ENCODE measurements around the gene LILRA2. TPM values are rescaled to one million over a fixed set of nuclear protein-coding genes. Genes with fewer than 3 reads are reported as not detected.
"Not testable (repeated sequence)": the region's sequence is repeated elsewhere in the genome, so short reads cannot be mapped to it uniquely, and the experiment has no call there.

The LILRA2 gene
- total RNA-seq, 8 experiments from 2014 or later: 0.05 to 0.51 (median 0.10) TPM; not detected in 3

DNA sequence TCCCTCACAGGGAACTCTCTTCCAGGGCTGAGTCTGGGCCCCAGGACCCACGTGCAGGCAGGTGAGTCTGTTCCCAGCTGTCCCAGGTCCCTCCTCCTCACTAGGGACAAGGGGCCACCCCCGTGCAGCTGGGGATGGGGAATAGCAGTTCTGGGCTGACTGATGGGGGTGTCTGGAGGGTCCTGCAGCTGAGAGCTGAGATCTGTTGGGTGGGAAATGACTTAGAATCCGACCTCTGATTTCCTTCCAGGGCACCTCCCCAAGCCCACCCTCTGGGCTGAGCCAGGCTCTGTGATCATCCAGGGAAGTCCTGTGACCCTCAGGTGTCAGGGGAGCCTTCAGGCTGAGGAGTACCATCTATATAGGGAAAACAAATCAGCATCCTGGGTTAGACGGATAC, 461 bp downstream of the LILRA2 start:
- in situ Hi-C loops (cut with MboI; ENCODE audit: low pct_unique_long_range_greater_than_20kb in 2 of 9, low sequenced_read_pairs in 9 of 9, unreplicated experiment in 9 of 9): no loop called here
- Histone ChIP-seq H3K4me1 (replicated peaks in 1 of 2) (no peaks in the 10 kb centered on the region), H3K4me3 (no peak overlapping the region), H3K27ac (no peak overlapping the region)
- ATAC-seq (replicated peaks in 6 of 8): no peak
- WGBS, 10 experiments: 0 to 80% (median 16%) methylated on average over 1 to 4 of the region's 4 CpGs; no CpG with 5 or more reads in 7 of the 10 experiments

DNA sequence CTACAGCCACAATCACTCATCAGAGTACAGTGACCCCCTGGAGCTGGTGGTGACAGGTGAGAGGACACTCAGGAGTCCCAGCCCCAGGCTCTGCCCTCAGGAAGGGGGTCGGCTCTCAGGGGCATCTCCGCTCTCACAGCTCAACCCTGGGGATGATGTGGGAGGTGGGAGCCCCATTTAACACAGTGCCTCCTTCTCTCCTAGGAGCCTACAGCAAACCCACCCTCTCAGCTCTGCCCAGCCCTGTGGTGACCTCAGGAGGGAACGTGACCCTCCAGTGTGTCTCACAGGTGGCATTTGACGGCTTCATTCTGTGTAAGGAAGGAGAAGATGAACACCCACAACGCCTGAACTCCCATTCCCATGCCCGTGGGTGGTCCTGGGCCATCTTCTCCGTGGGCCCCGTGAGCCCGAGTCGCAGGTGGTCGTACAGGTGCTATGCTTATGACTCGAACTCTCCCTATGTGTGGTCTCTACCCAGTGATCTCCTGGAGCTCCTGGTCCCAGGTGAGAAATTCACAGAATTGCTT, 1.0 kb downstream of the LILRA2 start:
- no peak overlapping the region for H3K4me3 ChIP-seq
- ATAC-seq (replicated peaks in 6 of 8): no peak
- WGBS, 10 experiments: 20 to 40% methylated on average over 1 to 3 of the region's 12 CpGs; no CpG with 5 or more reads in 8 of the 10 experiments
- no peak overlapping the region for H3K27ac ChIP-seq
- in situ Hi-C loops (cut with MboI; ENCODE audit: low pct_unique_long_range_greater_than_20kb in 2 of 9, low sequenced_read_pairs in 9 of 9, unreplicated experiment in 9 of 9): no loop called here
- H3K4me1 ChIP-seq (replicated peaks in 1 of 2): no peaks in the 10 kb centered on the region

GRCh38 chr19:54575205-54575604, 1.6 kb downstream of the LILRA2 start:
- H3K4me1 ChIP-seq (replicated peaks in 1 of 2); ATAC-seq (replicated peaks in 6 of 8); in situ Hi-C loops (cut with MboI; ENCODE audit: low pct_unique_long_range_greater_than_20kb in 2 of 9, low sequenced_read_pairs in 9 of 9, unreplicated experiment in 9 of 9); H3K4me3 ChIP-seq; H3K27ac ChIP-seq: not testable (repeated sequence)
- 0 to 8% methylated on average over 1 to 4 of the region's 9 CpGs; no CpG with 5 or more reads in 8 of the 10 experiments for WGBS, 10 experiments

GRCh38 chr19:54576411-54576976, 2.9 kb downstream of the LILRA2 start:
- ATAC-seq (replicated peaks in 6 of 8): no peak
- in situ Hi-C loops (cut with MboI; ENCODE audit: low pct_unique_long_range_greater_than_20kb in 2 of 9, low sequenced_read_pairs in 9 of 9, unreplicated experiment in 9 of 9): no loop called here
- no peak overlapping the region for H3K4me3 ChIP-seq
- no peaks in the 10 kb centered on the region for H3K4me1 ChIP-seq (replicated peaks in 1 of 2)
- 0 to 45% (median 37%) methylated on average over 1 to 3 of the region's 6 CpGs; no CpG with 5 or more reads in 6 of the 10 experiments for WGBS, 10 experiments
- H3K27ac ChIP-seq: no peak overlapping the region

GRCh38 chr19:54577334-54577733, 3.7 kb downstream of the LILRA2 start:
- H3K27ac ChIP-seq: no peak overlapping the region
- in situ Hi-C loops (cut with MboI; ENCODE audit: low pct_unique_long_range_greater_than_20kb in 2 of 9, low sequenced_read_pairs in 9 of 9, unreplicated experiment in 9 of 9): no loop called here
- no peaks in the 10 kb centered on the region for H3K4me1 ChIP-seq (replicated peaks in 1 of 2)
- no peak overlapping the region for H3K4me3 ChIP-seq
- 20 to 80% methylated on average over 1 to 2 of the region's 3 CpGs; no CpG with 5 or more reads in 8 of the 10 experiments for WGBS, 10 experiments
- no peak for ATAC-seq (replicated peaks in 6 of 8)

DNA sequence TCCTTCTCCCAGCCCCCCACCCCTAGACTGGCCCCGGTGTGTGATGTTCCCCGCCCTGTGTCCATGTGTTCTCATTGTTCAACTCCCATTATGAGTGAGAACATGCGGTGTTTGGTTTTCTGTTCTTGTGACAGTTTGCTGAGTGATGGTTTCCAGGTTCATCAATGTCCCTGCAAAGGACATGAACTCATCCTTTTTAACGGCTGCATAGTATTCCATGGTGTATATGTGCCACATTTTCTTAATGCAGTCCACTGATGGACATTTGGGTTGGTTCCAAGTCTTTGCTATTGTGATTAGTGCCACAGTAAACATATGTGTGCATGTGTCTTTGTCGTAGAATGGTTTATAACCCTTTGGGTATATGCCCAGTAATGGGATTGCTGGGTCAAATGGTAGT, 4.7 kb downstream of the LILRA2 start:
- H3K4me3 ChIP-seq; H3K4me1 ChIP-seq (replicated peaks in 1 of 2); ATAC-seq (replicated peaks in 6 of 8); H3K27ac ChIP-seq; in situ Hi-C loops (cut with MboI; ENCODE audit: low pct_unique_long_range_greater_than_20kb in 2 of 9, low sequenced_read_pairs in 9 of 9, unreplicated experiment in 9 of 9): not testable (repeated sequence)
- WGBS, 10 experiments: 8 to 92% (median 60%) methylated on average over 1 to 3 of the region's 5 CpGs; no CpG with 5 or more reads in 4 of the 10 experiments

- Histone ChIP-seq H3K27ac (no peak overlapping the region), H3K4me1 (replicated peaks in 1 of 2) (no peaks in the 10 kb centered on the region), H3K4me3 (no peak overlapping the region)
- no peak for ATAC-seq (replicated peaks in 6 of 8)
- WGBS, 10 experiments: 0 to 54% (median 22%) methylated on average over 1 to 4 of the region's 5 CpGs; no CpG with 5 or more reads in 4 of the 10 experiments
- in situ Hi-C loops (cut with MboI; ENCODE audit: low pct_unique_long_range_greater_than_20kb in 2 of 9, low sequenced_read_pairs in 9 of 9, unreplicated experiment in 9 of 9): no loop called here
These were observed 12.8 kb downstream of the LILRA2 start for GRCh38 chr19:54586397-54586796.

DNA sequence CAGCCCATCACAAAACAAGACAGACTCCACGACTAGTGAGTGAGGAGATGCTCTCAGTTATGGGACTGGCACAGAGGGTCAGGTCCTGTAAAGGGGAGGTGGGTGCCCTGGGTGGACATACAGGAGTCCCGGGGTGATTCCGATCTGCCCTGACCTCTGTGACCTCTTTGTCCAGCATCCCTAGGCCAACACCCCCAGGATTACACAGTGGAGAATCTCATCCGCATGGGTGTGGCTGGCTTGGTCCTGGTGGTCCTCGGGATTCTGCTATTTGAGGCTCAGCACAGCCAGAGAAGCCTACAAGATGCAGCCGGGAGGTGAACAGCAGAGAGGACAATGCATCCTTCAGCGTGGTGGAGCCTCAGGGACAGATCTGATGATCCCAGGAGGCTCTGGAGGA, 13.4 kb downstream of the LILRA2 start:
- Histone ChIP-seq H3K4me3 (no peak overlapping the region), H3K27ac (no peak overlapping the region), H3K4me1 (replicated peaks in 1 of 2) (no peaks in the 10 kb centered on the region)
- in situ Hi-C loops (cut with MboI; ENCODE audit: low pct_unique_long_range_greater_than_20kb in 2 of 9, low sequenced_read_pairs in 9 of 9, unreplicated experiment in 9 of 9): no loop called here
- ATAC-seq (replicated peaks in 6 of 8): no peak
- 0 to 41% (median 8%) methylated on average over 1 to 5 of the region's 7 CpGs; no CpG with 5 or more reads in 3 of the 10 experiments for WGBS, 10 experiments

DNA sequence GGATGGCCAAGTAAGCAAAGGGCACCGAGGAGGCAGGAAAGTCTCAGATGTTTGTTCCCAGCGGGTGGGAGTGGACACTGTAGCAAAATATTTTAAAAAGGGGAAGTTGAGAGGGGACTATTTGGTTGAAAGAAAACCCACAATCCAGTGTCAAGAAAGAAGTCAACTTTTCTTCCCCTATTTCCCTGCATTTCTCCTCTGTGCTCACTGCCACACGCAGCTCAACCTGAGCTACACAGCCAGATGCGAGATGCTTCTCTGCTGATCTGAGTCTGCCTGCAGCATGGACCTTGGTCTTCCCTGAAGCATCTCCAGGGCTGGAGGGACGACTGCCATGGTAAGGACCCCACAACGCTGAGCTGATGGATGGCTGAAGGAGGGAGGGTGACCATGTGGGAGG, 19.9 kb downstream of the LILRA2 start, which contains the start of gene LILRA1:
Gene LILRA1, plus strand, starts transcription at position 188 of the 400 bp plus-strand sequence. CDS start 613 bp downstream, outside the sequence.
- ATAC-seq (replicated peaks in 6 of 8); H3K27ac ChIP-seq; in situ Hi-C loops (cut with MboI; ENCODE audit: low pct_unique_long_range_greater_than_20kb in 2 of 9, low sequenced_read_pairs in 9 of 9, unreplicated experiment in 9 of 9); H3K4me1 ChIP-seq (replicated peaks in 1 of 2); H3K4me3 ChIP-seq: not testable (repeated sequence)
- WGBS, 10 experiments: 0 to 63% (median 9%) methylated on average over 1 to 4 of the region's 6 CpGs; no CpG with 5 or more reads in 4 of the 10 experiments

- ATAC-seq (replicated peaks in 6 of 8); H3K4me3 ChIP-seq; H3K4me1 ChIP-seq (replicated peaks in 1 of 2); in situ Hi-C loops (cut with MboI; ENCODE audit: low pct_unique_long_range_greater_than_20kb in 2 of 9, low sequenced_read_pairs in 9 of 9, unreplicated experiment in 9 of 9); H3K27ac ChIP-seq: not testable (repeated sequence)
- 0% methylated on average over 2 to 4 of the region's 9 CpGs; no CpG with 5 or more reads in 8 of the 10 experiments for WGBS, 10 experiments
These were observed 20.5 kb downstream of the LILRA2 start for GRCh38 chr19:54593931-54594626.

DNA sequence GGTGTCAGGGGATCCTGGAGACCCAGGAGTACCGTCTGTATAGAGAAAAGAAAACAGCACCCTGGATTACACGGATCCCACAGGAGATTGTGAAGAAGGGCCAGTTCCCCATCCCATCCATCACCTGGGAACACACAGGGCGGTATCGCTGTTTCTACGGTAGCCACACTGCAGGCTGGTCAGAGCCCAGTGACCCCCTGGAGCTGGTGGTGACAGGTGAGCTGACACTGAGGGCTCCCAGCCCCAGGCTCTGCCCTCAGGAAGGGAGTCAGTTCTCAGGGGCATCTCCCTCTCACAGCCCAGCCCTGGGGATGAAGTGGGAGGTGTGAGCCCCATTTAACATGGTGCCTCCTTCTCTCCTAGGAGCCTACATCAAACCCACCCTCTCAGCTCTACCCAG, 21.1 kb downstream of the LILRA2 start:
- Histone ChIP-seq H3K4me1 (replicated peaks in 1 of 2) (no peaks in the 10 kb centered on the region), H3K4me3 (no peak overlapping the region), H3K27ac (no peak overlapping the region)
- no peak for ATAC-seq (replicated peaks in 6 of 8)
- in situ Hi-C loops (cut with MboI; ENCODE audit: low pct_unique_long_range_greater_than_20kb in 2 of 9, low sequenced_read_pairs in 9 of 9, unreplicated experiment in 9 of 9): no loop called here
- 0 to 49% methylated on average over 1 to 4 of the region's 5 CpGs; no CpG with 5 or more reads in 8 of the 10 experiments for WGBS, 10 experiments

DNA sequence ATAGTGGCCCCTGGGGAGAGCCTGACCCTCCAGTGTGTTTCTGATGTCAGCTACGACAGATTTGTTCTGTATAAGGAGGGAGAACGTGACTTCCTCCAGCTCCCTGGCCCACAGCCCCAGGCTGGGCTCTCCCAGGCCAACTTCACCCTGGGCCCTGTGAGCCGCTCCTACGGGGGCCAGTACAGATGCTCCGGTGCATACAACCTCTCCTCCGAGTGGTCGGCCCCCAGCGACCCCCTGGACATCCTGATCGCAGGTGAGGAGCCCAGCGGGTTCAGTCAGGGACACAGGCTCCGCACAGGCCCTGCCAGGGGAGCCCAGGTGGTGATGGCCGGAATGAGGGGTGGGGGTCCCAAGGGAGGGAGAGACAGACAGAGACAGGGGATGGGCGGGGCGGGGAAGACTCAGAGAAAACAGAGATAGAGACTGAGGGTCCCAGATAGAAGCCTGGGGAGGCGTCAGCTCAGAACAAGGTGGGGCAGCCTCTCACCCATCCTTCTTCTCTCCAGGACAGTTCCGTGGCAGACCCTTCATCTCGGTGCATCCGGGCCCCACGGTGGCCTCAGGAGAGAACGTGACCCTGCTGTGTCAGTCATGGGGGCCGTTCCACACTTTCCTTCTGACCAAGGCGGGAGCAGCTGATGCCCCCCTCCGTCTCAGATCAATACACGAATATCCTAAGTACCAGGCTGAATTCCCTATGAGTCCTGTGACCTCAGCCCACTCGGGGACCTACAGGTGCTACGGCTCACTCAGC, 22.3 kb downstream of the LILRA2 start:
- H3K4me1 ChIP-seq (replicated peaks in 1 of 2); H3K4me3 ChIP-seq; H3K27ac ChIP-seq; ATAC-seq (replicated peaks in 6 of 8); in situ Hi-C loops (cut with MboI; ENCODE audit: low pct_unique_long_range_greater_than_20kb in 2 of 9, low sequenced_read_pairs in 9 of 9, unreplicated experiment in 9 of 9): not testable (repeated sequence)
- 10 to 65% (median 27%) methylated on average over 2 to 4 of the region's 26 CpGs; no CpG with 5 or more reads in 5 of the 10 experiments for WGBS, 10 experiments

DNA sequence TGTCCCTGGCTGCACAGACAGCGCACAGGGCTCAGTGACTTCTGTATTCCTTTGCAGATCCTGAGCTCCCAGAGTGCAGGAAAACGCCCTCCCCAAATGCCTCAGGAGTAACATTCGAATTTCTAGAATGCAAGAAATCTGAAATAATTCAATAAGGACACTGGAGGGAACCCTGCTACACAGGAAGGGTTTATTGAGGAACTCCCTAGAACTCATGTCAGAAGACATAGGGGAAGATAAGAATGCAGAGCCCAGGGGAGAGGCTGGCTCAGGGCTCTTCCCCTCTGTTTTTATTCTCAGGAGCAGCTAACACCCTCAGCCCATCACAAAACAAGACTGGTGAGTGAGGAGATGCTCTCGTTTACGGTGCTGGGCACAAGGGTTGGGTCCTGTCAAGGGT, 26.6 kb downstream of the LILRA2 start:
- ATAC-seq (replicated peaks in 6 of 8): no peak
- WGBS, 10 experiments: 0 to 47% (median 19%) methylated on average over 1 to 4 of the region's 5 CpGs; no CpG with 5 or more reads in 3 of the 10 experiments
- Histone ChIP-seq H3K4me1 (replicated peaks in 1 of 2) (no peaks in the 10 kb centered on the region), H3K27ac (no peak overlapping the region), H3K4me3 (no peak overlapping the region)
- in situ Hi-C loops (cut with MboI; ENCODE audit: low pct_unique_long_range_greater_than_20kb in 2 of 9, low sequenced_read_pairs in 9 of 9, unreplicated experiment in 9 of 9): no loop called here
